Neural cell (in vitro differentiated cells): Measurements from ENCODE around the gene RPS5. TPM values are rescaled to one million over a fixed set of nuclear protein-coding genes. Genes with fewer than 3 reads are reported as not detected.

ENCODE experiments used
- H2AFZ ChIP-seq: fragments of 200-600, 300-800 bp; sonication (generic), shearing (Covaris generic); 2 replicates; pipeline ENCODE4 v1.6.0; 2014; ENCODE audit warnings: low read depth, mild to moderate bottlenecking, antibody characterized with exemption, low read length, moderate library complexity
- H3F3A ChIP-seq: fragments of 200-600 bp; shearing (Covaris generic); 2 replicates; pipeline ENCODE4 v1.6.1; 2016; ENCODE audit warnings: mild to moderate bottlenecking, moderate library complexity, mixed read lengths, antibody characterized with exemption, low read length; ENCODE audit not compliant: insufficient read depth, poor library complexity, severe bottlenecking
- H3K27ac ChIP-seq: fragments of 200-600, 300-800 bp; sonication (generic), shearing (Covaris generic); 2 replicates; pipeline ENCODE4 v1.5.1; 2014; ENCODE audit warnings: mild to moderate bottlenecking, low read length, moderate library complexity
- H3K27me3 ChIP-seq: fragments of 300-800, 200-600 bp; sonication (generic), shearing (Covaris generic); 2 replicates; pipeline ENCODE4 v1.6.0; 2014; ENCODE audit warnings: mild to moderate bottlenecking, low read depth, low read length, moderate library complexity; ENCODE audit not compliant: insufficient read depth
- H3K36me3 ChIP-seq: fragments of 300-800, 200-600 bp; sonication (generic), shearing (Covaris generic); 2 replicates; pipeline ENCODE4 v1.5.1; 2014; ENCODE audit warnings: mild to moderate bottlenecking, antibody characterized with exemption, low read length, moderate library complexity; ENCODE audit not compliant: insufficient read depth
- H3K4me2 ChIP-seq: fragments of 300-800, 200-600 bp; sonication (generic), shearing (Covaris generic); 2 replicates; pipeline ENCODE4 v1.6.0; 2014; ENCODE audit warnings: mild to moderate bottlenecking, low read length
- H3K4me3 ChIP-seq: fragments of 300-800, 200-600 bp; sonication (generic), shearing (Covaris generic); 2 replicates; pipeline ENCODE4 v1.5.1; 2014; ENCODE audit warnings: mild to moderate bottlenecking, low read length, moderate library complexity
- H3K79me2 ChIP-seq: fragments of 200-600 bp; shearing (Covaris generic); replicated peaks from 2 replicates; pipeline ENCODE4 v1.6.0; 2014; ENCODE audit warnings: mild to moderate bottlenecking, low read length, moderate library complexity; ENCODE audit not compliant: insufficient read depth
- H3K9ac ChIP-seq: fragments of 300-800, 200-600 bp; sonication (generic), shearing (Covaris generic); 2 replicates; pipeline ENCODE4 v1.6.1; 2016; ENCODE audit warnings: mild to moderate bottlenecking, low read length, mixed read lengths
- H3K9me2 ChIP-seq: fragments of 200-600 bp; shearing (Covaris generic); 2 replicates; pipeline ENCODE4 v1.6.1; 2016; ENCODE audit warnings: mild to moderate bottlenecking, low read length, mixed read lengths; ENCODE audit not compliant: insufficient read depth
- H3K9me3 ChIP-seq: fragments of 200-600, 300-800 bp; sonication (generic), shearing (Covaris generic); 2 replicates; pipeline ENCODE4 v1.6.1; 2016; ENCODE audit warnings: mild to moderate bottlenecking, mixed run types, low read length, moderate library complexity, mixed read lengths
- H4K20me1 ChIP-seq: fragments of 200-600 bp; shearing (Covaris generic); 2 replicates; pipeline ENCODE4 v1.6.1; 2016; ENCODE audit warnings: mild to moderate bottlenecking, mixed run types; ENCODE audit not compliant: insufficient read depth
- CTCF ChIP-seq: fragments of 450-650 bp; IDR thresholded peaks from 2 replicates; pipeline ENCODE4 v1.5.1; 2014; ENCODE audit warnings: antibody characterized with exemption, mild to moderate bottlenecking, moderate library complexity; ENCODE audit not compliant: poor library complexity, severe bottlenecking
- EP300 ChIP-seq: fragments of 450-650 bp; conservative IDR thresholded peaks from 2 replicates; pipeline ENCODE4 v1.6.1; 2014; ENCODE audit warnings: antibody characterized with exemption, mild to moderate bottlenecking, moderate library complexity; ENCODE audit not compliant: poor library complexity, severe bottlenecking
- EZH2 ChIP-seq: fragments of 200-600, 300-800 bp; shearing (Covaris generic), sonication (generic); IDR thresholded peaks from 2 replicates; pipeline ENCODE4 v1.6.1; 2014; ENCODE audit warnings: antibody characterized with exemption, low read length, borderline replicate concordance, mild to moderate bottlenecking; ENCODE audit not compliant: insufficient read depth, poor library complexity, severe bottlenecking
- MXI1 ChIP-seq: fragments of 450-650 bp; conservative IDR thresholded peaks from 2 replicates; pipeline ENCODE4 v1.6.1; 2014; ENCODE audit warnings: antibody characterized with exemption, mild to moderate bottlenecking; ENCODE audit not compliant: poor library complexity, severe bottlenecking
- POLR2AphosphoS5 ChIP-seq: IDR thresholded peaks from 2 replicates; pipeline ENCODE4 v1.6.1; 2012
- RAD21 ChIP-seq: fragments of 450-650 bp; conservative IDR thresholded peaks from 2 replicates; pipeline ENCODE4 v1.6.1; 2014; ENCODE audit warnings: antibody characterized with exemption, mild to moderate bottlenecking, moderate library complexity
- REST ChIP-seq: IDR thresholded peaks from 2 replicates; pipeline ENCODE4 v1.6.1; 2012; ENCODE audit warnings: borderline replicate concordance
- SMC3 ChIP-seq: fragments of 450-650 bp; conservative IDR thresholded peaks from 2 replicates; pipeline ENCODE4 v1.6.1; 2014; ENCODE audit warnings: antibody characterized with exemption, mild to moderate bottlenecking, moderate library complexity; ENCODE audit not compliant: poor library complexity
- TAF1 ChIP-seq: IDR thresholded peaks from 2 replicates; pipeline ENCODE4 v1.6.1; 2012; ENCODE audit warnings: low read depth
- polyA plus RNA-seq: library from polyadenylated mRNA; depleted of rRNA; stranded (reverse); fragments of >200 nt; gene quantifications from 2 replicates; pipeline ENCODE4 v1.2.3, GENCODE V29; 2014

The RPS5 gene
- polyA plus RNA-seq, 1 donor from 2014 or later, result 1,514 TPM

- Histone ChIP-seq H3K27me3 (no peaks in the 10 kb centered on the region), H3K4me2 (no peak overlapping the region), H3K79me2 (peaks cover 5% of the 10 kb centered on the region), H4K20me1 (no peaks in the 10 kb centered on the region), H3K9me2 (no peaks in the 10 kb centered on the region), H3K9ac (no peak overlapping the region), H3K36me3 (no peaks in the 10 kb centered on the region), H3K4me3 (no peak overlapping the region), H3K9me3 (no peaks in the 10 kb centered on the region), H3F3A (no peaks in the 10 kb centered on the region), H2AFZ (no peak overlapping the region), H3K27ac (no peak overlapping the region)
- TF ChIP-seq TAF1, result no peak
- TF ChIP-seq RAD21, result no peak
- TF ChIP-seq POLR2AphosphoS5, result no peak
- no peak for TF ChIP-seq EZH2
- no peak for TF ChIP-seq CTCF
- TF ChIP-seq REST, result no peak
- no peak for TF ChIP-seq SMC3
- no peak for TF ChIP-seq EP300
- TF ChIP-seq MXI1, result no peak
Observed at GRCh38 chr19:58350871-58351557, 36.1 kb upstream of the RPS5 start.

- Histone ChIP-seq H3K36me3 (no peaks in the 10 kb centered on the region), H3K27me3 (no peaks in the 10 kb centered on the region), H3K9me3 (no peaks in the 10 kb centered on the region), H3K27ac (no peak overlapping the region), H3K79me2 (peaks cover 5% of the 10 kb centered on the region), H3K4me3 (no peak overlapping the region), H3K9me2 (no peaks in the 10 kb centered on the region), H3K9ac (no peak overlapping the region), H2AFZ (no peak overlapping the region), H4K20me1 (no peaks in the 10 kb centered on the region), H3K4me2 (no peak overlapping the region), H3F3A (no peaks in the 10 kb centered on the region)
- no peak for TF ChIP-seq CTCF
- no peak for TF ChIP-seq RAD21
- TF ChIP-seq REST, result no peak
- TF ChIP-seq MXI1, result no peak
- TF ChIP-seq SMC3, result no peak
- no peak for TF ChIP-seq TAF1
- TF ChIP-seq EZH2, result no peak
- TF ChIP-seq EP300, result no peak
- no peak for TF ChIP-seq POLR2AphosphoS5
Observed at GRCh38 chr19:58351558-58351878, 35.6 kb upstream of the RPS5 start.
